Smooth muscle cell (in vitro differentiated cells): ENCODE results near the gene FOSL1. TPM values are rescaled to one million over a fixed set of nuclear protein-coding genes. Genes with fewer than 3 reads are reported as not detected.
A peak's percentile ranks its signal among the peaks of the same experiment; 100 is the strongest.

Experiments used
- DNase-seq: peaks from one replicate; lab custom pipeline; 2025; ENCODE audit not compliant: unreplicated experiment; lab: John Stamatoyannopoulos, UW
- H2AFZ ChIP-seq: fragments of 200-600 bp; sonication (generic); 2 replicates; pipeline ENCODE4 v1.6.0; 2016; ENCODE audit warnings: antibody characterized with exemption, low read depth, mild to moderate bottlenecking
- H3F3A ChIP-seq: fragments of 200-600 bp; sonication (generic); 2 replicates; pipeline ENCODE4 v1.6.0; 2017; ENCODE audit warnings: antibody characterized with exemption, low read depth
- H3K27ac ChIP-seq: fragments of 200-600 bp; sonication (generic); 2 replicates; pipeline ENCODE4 v1.5.1; 2016; ENCODE audit warnings: low read depth, mild to moderate bottlenecking
- H3K27me3 ChIP-seq: fragments of 200-600 bp; sonication (generic); 2 replicates; pipeline ENCODE4 v1.6.1; 2016; ENCODE audit warnings: low read depth, mild to moderate bottlenecking
- H3K36me3 ChIP-seq: fragments of 200-600 bp; sonication (generic); 2 replicates; pipeline ENCODE4 v1.5.1; 2016; ENCODE audit warnings: low read depth
- H3K4me1 ChIP-seq: fragments of 200-600 bp; sonication (generic); 2 replicates; pipeline ENCODE4 v1.5.1; 2016; ENCODE audit warnings: low read depth
- H3K4me2 ChIP-seq: fragments of 200-600 bp; sonication (generic); 2 replicates; pipeline ENCODE4 v1.6.0; 2016; ENCODE audit warnings: mild to moderate bottlenecking
- H3K4me3 ChIP-seq: fragments of 200-600 bp; sonication (generic); 2 replicates; pipeline ENCODE4 v1.5.1; 2016; ENCODE audit warnings: mild to moderate bottlenecking
- H3K79me2 ChIP-seq: fragments of 200-600 bp; sonication (generic); 2 replicates; pipeline ENCODE4 v1.6.0; 2016; ENCODE audit warnings: low read depth, mild to moderate bottlenecking
- H3K9ac ChIP-seq: fragments of 200-600 bp; sonication (generic); 2 replicates; pipeline ENCODE4 v1.6.0; 2016; ENCODE audit warnings: low read depth
- H3K9me3 ChIP-seq: fragments of 200-600 bp; sonication (generic); replicated peaks from 2 replicates; pipeline ENCODE4 v1.5.1; 2016; ENCODE audit warnings: low read depth
- H4K20me1 ChIP-seq: fragments of 200-600 bp; sonication (generic); 2 replicates; pipeline ENCODE4 v1.6.0; 2016; ENCODE audit warnings: low read depth
- WGBS: methylation state at CpG from one replicate; pipeline ENCODE4 v1.1.7; 2016; ENCODE audit warnings: low lambda C conversion rate; 5-methylcytosine and 5-hydroxymethylcytosine counted together
- polyA plus RNA-seq: library from polyadenylated mRNA; unstranded; fragments of >200 nt; fragmentation: Nextera tagmentation; extraction: Ambion mirVana; gene quantifications from 2 replicates; pipeline ENCODE4 v1.2.1, GENCODE V29; 2016
- total RNA-seq: library from RNA; depleted of rRNA; stranded (reverse); fragments of >200 nt; gene quantifications from 2 replicates; pipeline ENCODE4 v1.2.3, GENCODE V29; 2014
- TF ChIP-seq, protein P1 (sequence below): fragments of 200-600 bp; sonication (generic); IDR thresholded peaks from 2 replicates; pipeline ENCODE4 v1.5.1; 2017; ENCODE audit warnings: borderline replicate concordance, mild to moderate bottlenecking, antibody characterized with exemption; ENCODE audit not compliant: insufficient read depth, poor library complexity, severe bottlenecking

Gene FOSL1
- total and polyA plus RNA-seq, 2 experiments from 2014 or later = 15.8 to 26.1 TPM

DNA sequence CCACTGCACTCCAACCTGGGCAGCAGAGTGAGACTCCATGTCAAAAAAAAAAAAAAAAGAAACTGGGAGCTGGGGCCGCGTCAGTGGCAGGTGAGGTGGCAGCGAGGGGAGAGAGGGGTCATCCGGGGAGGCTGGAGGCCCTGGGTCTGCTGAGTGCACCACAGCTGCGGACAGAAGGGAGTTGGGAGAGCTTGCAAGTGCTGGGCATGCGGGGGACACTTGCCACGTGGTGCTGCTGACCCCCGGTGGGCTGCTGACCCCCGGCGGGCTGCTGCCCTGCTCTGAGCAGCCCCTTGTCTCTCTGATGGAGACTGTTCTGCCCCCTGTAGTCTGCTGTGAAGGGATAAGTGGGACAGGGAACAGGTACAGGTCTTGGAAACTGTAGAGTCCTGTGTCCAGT is 21.7 kb upstream of the FOSL1 start:
- H3K9ac ChIP-seq = no peak overlapping the region
- H2AFZ ChIP-seq = no peak overlapping the region
- peaks cover 31% of the 10 kb centered on the region for H3K79me2 ChIP-seq
- H3K4me2 ChIP-seq = no peak overlapping the region
- TF ChIP-seq, protein P1, sequence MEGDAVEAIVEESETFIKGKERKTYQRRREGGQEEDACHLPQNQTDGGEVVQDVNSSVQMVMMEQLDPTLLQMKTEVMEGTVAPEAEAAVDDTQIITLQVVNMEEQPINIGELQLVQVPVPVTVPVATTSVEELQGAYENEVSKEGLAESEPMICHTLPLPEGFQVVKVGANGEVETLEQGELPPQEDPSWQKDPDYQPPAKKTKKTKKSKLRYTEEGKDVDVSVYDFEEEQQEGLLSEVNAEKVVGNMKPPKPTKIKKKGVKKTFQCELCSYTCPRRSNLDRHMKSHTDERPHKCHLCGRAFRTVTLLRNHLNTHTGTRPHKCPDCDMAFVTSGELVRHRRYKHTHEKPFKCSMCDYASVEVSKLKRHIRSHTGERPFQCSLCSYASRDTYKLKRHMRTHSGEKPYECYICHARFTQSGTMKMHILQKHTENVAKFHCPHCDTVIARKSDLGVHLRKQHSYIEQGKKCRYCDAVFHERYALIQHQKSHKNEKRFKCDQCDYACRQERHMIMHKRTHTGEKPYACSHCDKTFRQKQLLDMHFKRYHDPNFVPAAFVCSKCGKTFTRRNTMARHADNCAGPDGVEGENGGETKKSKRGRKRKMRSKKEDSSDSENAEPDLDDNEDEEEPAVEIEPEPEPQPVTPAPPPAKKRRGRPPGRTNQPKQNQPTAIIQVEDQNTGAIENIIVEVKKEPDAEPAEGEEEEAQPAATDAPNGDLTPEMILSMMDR = no peak
- peaks cover 19% of the 10 kb centered on the region for H3K4me1 ChIP-seq
- H3K9me3 ChIP-seq = no peaks in the 10 kb centered on the region
- H4K20me1 ChIP-seq = peaks cover 6% of the 10 kb centered on the region
- peaks cover 17% of the 10 kb centered on the region for H3F3A ChIP-seq
- no peaks in the 10 kb centered on the region for H3K27me3 ChIP-seq
- no peak overlapping the region for H3K27ac ChIP-seq
- H3K4me3 ChIP-seq = no peak overlapping the region
- DNase-seq = no peak
- WGBS = 97% methylated on average over 10 of the region's 10 CpGs
- H3K36me3 ChIP-seq = no peaks in the 10 kb centered on the region

DNA sequence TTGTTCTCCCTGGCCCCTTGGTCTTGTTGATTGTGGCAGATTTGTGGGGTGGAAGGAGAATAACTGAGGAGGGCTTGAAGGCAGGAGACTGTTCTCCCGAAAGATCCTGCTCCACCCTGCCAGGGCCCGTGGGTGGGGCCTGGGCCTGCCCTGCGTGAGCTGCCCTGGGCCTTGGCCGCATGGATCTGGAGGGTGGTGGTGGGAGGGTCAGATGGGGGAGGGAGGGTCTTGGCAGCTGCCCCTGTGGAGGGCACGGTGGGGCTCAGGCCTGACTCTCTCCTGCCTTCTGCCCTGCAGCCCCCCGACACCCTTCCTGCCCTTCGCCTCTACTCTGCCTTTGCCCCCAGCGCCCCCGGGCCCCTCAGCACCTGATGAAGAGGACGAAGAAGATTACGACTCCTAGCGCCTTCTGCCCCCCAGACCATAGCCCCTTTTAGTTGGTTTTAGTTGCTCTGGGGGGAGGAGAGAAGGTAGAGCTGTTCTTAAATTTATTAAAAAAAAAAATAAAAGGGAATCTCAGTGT is 20.9 kb upstream of the FOSL1 start:
- peaks cover 19% of the 10 kb centered on the region for H3K4me1 ChIP-seq
- no peak overlapping the region for H3K4me3 ChIP-seq
- H4K20me1 ChIP-seq = peaks cover 6% of the 10 kb centered on the region
- H3K79me2 ChIP-seq = peaks cover 34% of the 10 kb centered on the region
- TF ChIP-seq, protein P1 = no peak
- no peak for DNase-seq
- H2AFZ ChIP-seq = no peak overlapping the region
- no peaks in the 10 kb centered on the region for H3K27me3 ChIP-seq
- no peak overlapping the region for H3K9ac ChIP-seq
- H3K4me2 ChIP-seq = peak overlapping the region; percentile 85
- no peaks in the 10 kb centered on the region for H3K9me3 ChIP-seq
- no peak overlapping the region for H3K27ac ChIP-seq
- 97% methylated on average over 11 of the region's 12 CpGs for WGBS
- H3K36me3 ChIP-seq = no peaks in the 10 kb centered on the region
- peaks cover 24% of the 10 kb centered on the region for H3F3A ChIP-seq

DNA sequence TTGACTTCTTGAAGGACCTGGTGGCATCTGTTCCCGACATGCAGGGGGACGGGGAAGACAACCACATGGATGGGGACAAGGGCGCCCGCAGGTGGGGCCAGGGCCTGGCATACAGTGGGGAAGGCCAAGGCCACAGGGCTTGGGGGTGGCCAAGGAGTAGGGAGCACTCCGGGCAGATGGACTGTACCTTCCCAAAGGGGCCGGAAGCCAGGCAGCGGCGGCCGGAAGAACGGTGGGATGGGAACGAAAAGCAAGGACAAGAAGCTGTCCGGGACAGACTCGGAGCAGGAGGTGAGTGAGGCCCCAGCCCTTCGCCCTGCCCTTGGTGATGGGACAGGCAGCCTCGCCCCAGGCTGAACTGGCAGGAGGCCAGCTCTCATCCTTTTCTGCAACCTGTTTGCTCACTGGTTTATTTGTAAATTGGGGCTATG is 20.2 kb upstream of the FOSL1 start:
- Histone ChIP-seq H3K9me3 (no peaks in the 10 kb centered on the region), H3K27ac (no peak overlapping the region), H4K20me1 (peaks cover 6% of the 10 kb centered on the region), H3K4me1 (peaks cover 19% of the 10 kb centered on the region), H3K79me2 (peaks cover 34% of the 10 kb centered on the region), H3F3A (peaks cover 26% of the 10 kb centered on the region), H3K27me3 (no peaks in the 10 kb centered on the region), H3K4me3 (peak overlapping the region; percentile 93), H3K9ac (peak overlapping the region; percentile 80), H3K4me2 (peak overlapping the region; percentile 85), H3K36me3 (no peaks in the 10 kb centered on the region), H2AFZ (no peak overlapping the region)
- 81% methylated on average over 15 of the region's 15 CpGs for WGBS
- TF ChIP-seq, protein P1 = no peak
- no peak for DNase-seq
